ENCODE data around the gene ARID5B. TPM values are rescaled to one million over a fixed set of nuclear protein-coding genes. Genes with fewer than 3 reads are reported as not detected.
A peak's percentile ranks its signal among the peaks of the same experiment; 100 is the strongest.

ARID5B gene
- total RNA-seq, 1 donor from 2014 or later = 1.1 TPM

GRCh38 chr10:62037166-62037831, 135.8 kb downstream of the ARID5B start:
- Mint-ChIP-seq H3K36me3 (ENCODE audit: unreplicated experiment) (no peaks in the 10 kb centered on the region), H3K27ac (ENCODE audit: unreplicated experiment) (peak overlapping the region; percentile 52), H3K4me3 (ENCODE audit: unreplicated experiment) (no peak overlapping the region), H3K4me1 (ENCODE audit: low read depth, unreplicated experiment) (peaks cover 13% of the 10 kb centered on the region), H3K9me3 (ENCODE audit: unreplicated experiment) (no peaks in the 10 kb centered on the region), H3K27me3 (ENCODE audit: unreplicated experiment) (peaks cover 5% of the 10 kb centered on the region)
- no peak for TF ChIP-seq CTCF (IDR thresholded peaks at IDR 0.05; ENCODE audit: partially characterized antibody, unreplicated experiment)
- DNase-seq = no peak

- no peak overlapping the region for H3K27ac Mint-ChIP-seq (ENCODE audit: unreplicated experiment)
- TF ChIP-seq CTCF (IDR thresholded peaks at IDR 0.05; ENCODE audit: partially characterized antibody, unreplicated experiment) = no peak
- peaks cover 16% of the 10 kb centered on the region for H3K4me1 Mint-ChIP-seq (ENCODE audit: low read depth, unreplicated experiment)
- H3K4me3 Mint-ChIP-seq (ENCODE audit: unreplicated experiment) = no peak overlapping the region
- H3K27me3 Mint-ChIP-seq (ENCODE audit: unreplicated experiment) = peaks cover 5% of the 10 kb centered on the region
- no peaks in the 10 kb centered on the region for H3K36me3 Mint-ChIP-seq (ENCODE audit: unreplicated experiment)
- no peaks in the 10 kb centered on the region for H3K9me3 Mint-ChIP-seq (ENCODE audit: unreplicated experiment)
- DNase-seq = no peak
Measured at GRCh38 chr10:62037890-62038608, 136.6 kb downstream of the ARID5B start.

- Mint-ChIP-seq H3K27ac (ENCODE audit: unreplicated experiment) (peak overlapping the region; percentile 4), H3K4me3 (ENCODE audit: unreplicated experiment) (no peak overlapping the region), H3K4me1 (ENCODE audit: low read depth, unreplicated experiment) (peaks cover 22% of the 10 kb centered on the region), H3K27me3 (ENCODE audit: unreplicated experiment) (peaks cover 5% of the 10 kb centered on the region), H3K36me3 (ENCODE audit: unreplicated experiment) (no peaks in the 10 kb centered on the region), H3K9me3 (ENCODE audit: unreplicated experiment) (no peaks in the 10 kb centered on the region)
- peak; percentile 67 for TF ChIP-seq CTCF (IDR thresholded peaks at IDR 0.05; ENCODE audit: partially characterized antibody, unreplicated experiment)
- peak; percentile 65 for DNase-seq
Measured at GRCh38 chr10:62038609-62039190, 137.2 kb downstream of the ARID5B start.

- Mint-ChIP-seq H3K27me3 (ENCODE audit: unreplicated experiment) (peaks cover 5% of the 10 kb centered on the region), H3K4me3 (ENCODE audit: unreplicated experiment) (no peak overlapping the region), H3K9me3 (ENCODE audit: unreplicated experiment) (no peaks in the 10 kb centered on the region), H3K27ac (ENCODE audit: unreplicated experiment) (no peak overlapping the region), H3K4me1 (ENCODE audit: low read depth, unreplicated experiment) (peaks cover 22% of the 10 kb centered on the region), H3K36me3 (ENCODE audit: unreplicated experiment) (no peaks in the 10 kb centered on the region)
- no peak for DNase-seq
- TF ChIP-seq CTCF (IDR thresholded peaks at IDR 0.05; ENCODE audit: partially characterized antibody, unreplicated experiment) = no peak
Measured at GRCh38 chr10:62039954-62040353, 138.5 kb downstream of the ARID5B start.

GRCh38 chr10:62040881-62041280, 139.4 kb downstream of the ARID5B start:
- peaks cover 25% of the 10 kb centered on the region for H3K4me1 Mint-ChIP-seq (ENCODE audit: low read depth, unreplicated experiment)
- TF ChIP-seq CTCF (IDR thresholded peaks at IDR 0.05; ENCODE audit: partially characterized antibody, unreplicated experiment) = no peak
- H3K9me3 Mint-ChIP-seq (ENCODE audit: unreplicated experiment) = no peaks in the 10 kb centered on the region
- H3K4me3 Mint-ChIP-seq (ENCODE audit: unreplicated experiment) = no peak overlapping the region
- no peak for DNase-seq
- no peak overlapping the region for H3K27ac Mint-ChIP-seq (ENCODE audit: unreplicated experiment)
- H3K36me3 Mint-ChIP-seq (ENCODE audit: unreplicated experiment) = no peaks in the 10 kb centered on the region
- peaks cover 3% of the 10 kb centered on the region for H3K27me3 Mint-ChIP-seq (ENCODE audit: unreplicated experiment)

All from glutamatergic neuron (in vitro differentiated cells).